Nephron (organoid): Measurements from ENCODE around the gene ARHGAP36.

ENCODE experiments used
- H3K27ac Mint-ChIP-seq, 3 experiments: 2 replicates each; pipeline ENCODE4 v1.8.0; 2020; ENCODE audit warnings: mixed read lengths in 3 of 3, mild to moderate bottlenecking in 2 of 3, moderate library complexity in 1 of 3
- H3K27me3 Mint-ChIP-seq: 2 replicates; pipeline ENCODE4 v1.8.0; 2021; ENCODE audit warnings: low read depth, mild to moderate bottlenecking, moderate library complexity, mixed read lengths
- H3K36me3 Mint-ChIP-seq: 2 replicates; pipeline ENCODE4 v1.8.0; 2020; ENCODE audit warnings: low read depth, mixed read lengths
- H3K4me1 Mint-ChIP-seq: 2 replicates; pipeline ENCODE4 v1.8.0; 2020; ENCODE audit warnings: mixed read lengths
- H3K4me3 Mint-ChIP-seq, 3 experiments: 2 replicates each; pipeline ENCODE4 v1.8.0; 2020; ENCODE audit warnings: mild to moderate bottlenecking in 3 of 3, mixed read lengths in 3 of 3, moderate library complexity in 2 of 3
- H3K9me3 Mint-ChIP-seq: 2 replicates; pipeline ENCODE4 v1.8.0; 2020; ENCODE audit warnings: mixed read lengths
- TF ChIP-seq, protein P1 (sequence below), 3 experiments: fragments of 200-600 bp; sonication (generic); IDR thresholded peaks; one replicate each; pipeline ENCODE4 v1.5.0; 2021; ENCODE audit warnings: antibody characterized with exemption in 3 of 3; ENCODE audit not compliant: unreplicated experiment in 3 of 3

ARHGAP36 gene

DNA sequence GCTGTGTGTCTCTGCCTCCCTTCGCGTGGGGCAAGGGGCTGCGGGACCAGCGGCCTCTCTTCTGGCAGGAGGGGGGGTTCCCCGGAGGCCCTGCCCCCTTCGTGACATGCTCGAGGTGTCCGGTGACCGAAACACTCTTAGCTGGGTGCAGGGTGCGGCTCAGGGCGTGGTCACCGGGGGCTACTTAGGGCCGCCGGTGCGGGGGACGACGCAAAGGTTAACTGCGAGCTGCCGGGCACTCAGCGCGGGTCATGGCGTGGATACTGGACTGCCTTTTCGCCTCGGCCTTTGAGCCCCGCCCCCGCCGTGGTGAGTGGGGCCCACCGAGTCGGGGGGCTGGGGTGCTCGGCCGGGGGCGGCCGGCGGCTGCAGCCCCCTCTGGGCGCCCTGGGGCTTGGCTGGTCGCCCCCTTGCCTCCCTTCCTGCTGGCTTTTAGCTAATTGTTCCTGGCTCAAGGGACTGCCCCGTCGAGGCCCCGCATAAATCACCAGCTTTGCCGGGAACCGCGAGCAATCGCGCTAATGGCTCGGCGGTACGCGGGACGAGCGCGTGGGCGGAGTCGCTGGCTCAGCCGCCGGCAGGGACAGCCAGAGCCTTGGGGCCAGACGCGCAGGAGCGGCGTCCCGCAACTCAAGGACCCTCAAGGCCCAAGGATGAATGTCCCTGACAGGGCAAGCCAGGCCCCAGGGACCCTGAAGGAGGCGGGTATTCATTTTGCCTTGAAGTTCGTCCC, at the start of gene ARHGAP36:
ARHGAP36 (plus strand) TSS at position 211 of the 733 bp plus-strand sequence. CDS start 23,320 bp downstream, outside the sequence.
- Mint-ChIP-seq H3K36me3 (no peaks in the 10 kb centered on the region), H3K27me3 (peaks cover 79% of the 10 kb centered on the region), H3K4me1 (peaks cover 17% of the 10 kb centered on the region), H3K9me3 (no peaks in the 10 kb centered on the region), H3K27ac (no peak within 1 kb of the TSS), H3K4me3 (peak within 1 kb of the TSS; percentile 72 to 82 (median 74))
- TF ChIP-seq, protein P1, sequence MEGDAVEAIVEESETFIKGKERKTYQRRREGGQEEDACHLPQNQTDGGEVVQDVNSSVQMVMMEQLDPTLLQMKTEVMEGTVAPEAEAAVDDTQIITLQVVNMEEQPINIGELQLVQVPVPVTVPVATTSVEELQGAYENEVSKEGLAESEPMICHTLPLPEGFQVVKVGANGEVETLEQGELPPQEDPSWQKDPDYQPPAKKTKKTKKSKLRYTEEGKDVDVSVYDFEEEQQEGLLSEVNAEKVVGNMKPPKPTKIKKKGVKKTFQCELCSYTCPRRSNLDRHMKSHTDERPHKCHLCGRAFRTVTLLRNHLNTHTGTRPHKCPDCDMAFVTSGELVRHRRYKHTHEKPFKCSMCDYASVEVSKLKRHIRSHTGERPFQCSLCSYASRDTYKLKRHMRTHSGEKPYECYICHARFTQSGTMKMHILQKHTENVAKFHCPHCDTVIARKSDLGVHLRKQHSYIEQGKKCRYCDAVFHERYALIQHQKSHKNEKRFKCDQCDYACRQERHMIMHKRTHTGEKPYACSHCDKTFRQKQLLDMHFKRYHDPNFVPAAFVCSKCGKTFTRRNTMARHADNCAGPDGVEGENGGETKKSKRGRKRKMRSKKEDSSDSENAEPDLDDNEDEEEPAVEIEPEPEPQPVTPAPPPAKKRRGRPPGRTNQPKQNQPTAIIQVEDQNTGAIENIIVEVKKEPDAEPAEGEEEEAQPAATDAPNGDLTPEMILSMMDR (IDR thresholded peaks at IDR 0.05; ENCODE audit: unreplicated experiment in 3 of 3) = no peak

DNA sequence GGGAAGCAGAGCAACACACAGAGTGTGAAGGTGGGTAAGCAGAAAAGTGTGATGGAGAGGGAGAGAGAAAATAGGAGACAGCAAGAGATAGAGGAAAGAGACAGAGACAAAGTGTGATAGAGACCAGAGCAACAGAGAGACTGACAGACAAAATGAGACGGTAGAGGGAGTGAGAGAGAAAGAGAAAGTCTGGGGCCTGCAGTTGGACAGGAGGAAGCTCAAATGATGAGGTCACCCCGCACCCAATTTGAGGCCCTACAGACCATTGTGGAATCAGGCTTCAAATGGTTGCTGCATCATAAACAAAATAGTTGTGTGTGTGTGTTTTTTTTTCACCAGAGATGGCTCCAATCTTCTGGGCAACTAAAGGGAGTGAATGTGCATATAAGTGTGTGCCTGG, 48.0 kb upstream of the ARHGAP36 start:
- Mint-ChIP-seq H3K27me3 (peaks cover 6% of the 10 kb centered on the region), H3K36me3 (no peaks in the 10 kb centered on the region), H3K9me3 (peaks cover 4% of the 10 kb centered on the region), H3K4me1 (peaks cover 13% of the 10 kb centered on the region), H3K27ac (no peak overlapping the region), H3K4me3 (no peak overlapping the region)
- TF ChIP-seq, protein P1 (IDR thresholded peaks at IDR 0.05; ENCODE audit: unreplicated experiment in 3 of 3) = no peak

GRCh38 chrX:131025336-131025735, 32.8 kb upstream of the ARHGAP36 start:
- Mint-ChIP-seq H3K4me3 (no peak overlapping the region), H3K9me3 (peaks cover 5% of the 10 kb centered on the region), H3K27me3 (no peaks in the 10 kb centered on the region), H3K27ac (no peak overlapping the region), H3K36me3 (no peaks in the 10 kb centered on the region), H3K4me1 (no peaks in the 10 kb centered on the region)
- TF ChIP-seq, protein P1 (IDR thresholded peaks at IDR 0.05; ENCODE audit: unreplicated experiment in 3 of 3) = no peak

GRCh38 chrX:131032354-131033230, 25.6 kb upstream of the ARHGAP36 start:
- H3K4me1 Mint-ChIP-seq = no peaks in the 10 kb centered on the region
- no peak overlapping the region for H3K4me3 Mint-ChIP-seq
- H3K27me3 Mint-ChIP-seq = peaks cover 3% of the 10 kb centered on the region
- H3K36me3 Mint-ChIP-seq = no peaks in the 10 kb centered on the region
- H3K27ac Mint-ChIP-seq = no peak overlapping the region
- TF ChIP-seq, protein P1 (IDR thresholded peaks at IDR 0.05; ENCODE audit: unreplicated experiment in 3 of 3) = no peak
- no peaks in the 10 kb centered on the region for H3K9me3 Mint-ChIP-seq

DNA sequence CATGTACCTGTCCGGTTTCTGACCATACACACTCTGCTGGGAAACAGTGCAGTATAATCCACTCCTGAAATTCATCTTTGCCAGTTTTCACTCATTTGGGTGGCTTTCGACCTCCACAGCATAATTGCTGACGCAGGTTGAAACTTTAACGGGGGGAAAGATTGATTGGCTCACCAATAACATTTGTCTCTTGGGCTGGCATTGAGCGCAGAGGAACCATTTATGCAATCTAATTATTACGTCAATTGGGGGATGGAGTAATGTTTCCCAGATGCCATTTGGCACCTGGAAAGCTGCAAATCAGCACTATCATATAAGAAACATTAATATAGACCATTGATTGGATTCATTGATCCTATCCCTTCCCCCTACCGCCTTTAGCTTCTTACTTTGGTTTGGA, 24.1 kb upstream of the ARHGAP36 start:
- Mint-ChIP-seq H3K9me3 (no peaks in the 10 kb centered on the region), H3K27me3 (peaks cover 3% of the 10 kb centered on the region), H3K27ac (no peak overlapping the region), H3K4me3 (no peak overlapping the region), H3K36me3 (no peaks in the 10 kb centered on the region), H3K4me1 (no peaks in the 10 kb centered on the region)
- TF ChIP-seq, protein P1 (IDR thresholded peaks at IDR 0.05; ENCODE audit: unreplicated experiment in 3 of 3) = no peak
